HFFc6 (cell line): ENCODE measurements around the gene EDA. TPM values are rescaled to one million over a fixed set of nuclear protein-coding genes. Genes with fewer than 3 reads are reported as not detected.

Experiments
- DNase-seq: peaks from one replicate; pipeline ENCODE4 v3.0.0-alpha.2; 2018
- H3K27ac Mint-ChIP-seq: 2 replicates; pipeline ENCODE4 v1.8.0; 2020; ENCODE audit warnings: mild to moderate bottlenecking, mixed read lengths
- H3K27me3 Mint-ChIP-seq: 2 replicates; pipeline ENCODE4 v1.8.0; 2021; ENCODE audit warnings: mild to moderate bottlenecking, moderate library complexity, mixed read lengths; ENCODE audit not compliant: insufficient read depth
- H3K36me3 Mint-ChIP-seq: 2 replicates; pipeline ENCODE4 v1.8.0; 2021; ENCODE audit warnings: low read depth, mixed read lengths
- H3K4me1 Mint-ChIP-seq: 2 replicates; pipeline ENCODE4 v1.8.0; 2020; ENCODE audit warnings: low read depth, mixed read lengths
- H3K4me3 Mint-ChIP-seq: 2 replicates; pipeline ENCODE4 v1.8.0; 2020; ENCODE audit warnings: mild to moderate bottlenecking, moderate library complexity, mixed read lengths
- H3K9me3 Mint-ChIP-seq: 2 replicates; pipeline ENCODE4 v1.8.0; 2020; ENCODE audit warnings: mild to moderate bottlenecking, mixed read lengths
- CTCF ChIP-seq: fragments of 200-600 bp; sonication (generic); IDR thresholded peaks from 2 replicates; pipeline ENCODE4 v1.5.0; 2021; ENCODE audit warnings: antibody characterized with exemption, mild to moderate bottlenecking
- long read RNA-seq: library from polyadenylated mRNA; unstranded; transcript quantifications from one replicate; pipeline ENCODE4 v2.0.0, GENCODE V29; 2019
- total RNA-seq, 6 experiments: library from RNA; stranded (reverse); fragmentation: NEBNext Ultra II Directional; extraction: Animal tissue kit (Norgen Biotek cat#: 25700); gene quantifications; 2 replicates in 1 of 6; 3 replicates in 5 of 6; pipeline ENCODE4 v1.2.3, GENCODE V29; 2021

The EDA gene
- under 1 TPM; 0.08 to 0.34 (median 0.14) TPM for total RNA-seq
- long read RNA-seq: 0 reads

GRCh38 chrX:69615779-69616456, at the start of gene EDA:
TSS of gene EDA (plus strand) at chrX:69616113.
- H3K27me3 Mint-ChIP-seq: no peaks in the 10 kb centered on the region; the same call in none of the 2 replicates
- H3K27ac Mint-ChIP-seq: no peak within 1 kb of the TSS
- peak within 1 kb of the TSS; percentile 74 for H3K4me3 Mint-ChIP-seq
- no peaks in the 10 kb centered on the region for H3K36me3 Mint-ChIP-seq
- H3K4me1 Mint-ChIP-seq: no peaks in the 10 kb centered on the region
- no peaks in the 10 kb centered on the region for H3K9me3 Mint-ChIP-seq
- no peak for TF ChIP-seq CTCF
- DNase-seq: peak; percentile 48

GRCh38 chrX:69568828-69569227, 47.1 kb upstream of the EDA start:
- TF ChIP-seq CTCF: no peak
- peaks cover 4% of the 10 kb centered on the region for H3K27me3 Mint-ChIP-seq
- no peak overlapping the region for H3K27ac Mint-ChIP-seq
- no peaks in the 10 kb centered on the region for H3K9me3 Mint-ChIP-seq
- no peak overlapping the region for H3K4me3 Mint-ChIP-seq
- no peak for DNase-seq
- no peaks in the 10 kb centered on the region for H3K4me1 Mint-ChIP-seq
- H3K36me3 Mint-ChIP-seq: no peaks in the 10 kb centered on the region

- H3K27me3 Mint-ChIP-seq: no peaks in the 10 kb centered on the region; the same call in 1 of the 2 replicates
- no peak for TF ChIP-seq CTCF
- no peaks in the 10 kb centered on the region for H3K36me3 Mint-ChIP-seq
- no peak overlapping the region for H3K27ac Mint-ChIP-seq
- H3K4me1 Mint-ChIP-seq: no peaks in the 10 kb centered on the region
- no peaks in the 10 kb centered on the region for H3K9me3 Mint-ChIP-seq
- H3K4me3 Mint-ChIP-seq: no peak overlapping the region
- DNase-seq: no peak
Observed at GRCh38 chrX:69597399-69597798, 18.5 kb upstream of the EDA start.

- no peaks in the 10 kb centered on the region for H3K36me3 Mint-ChIP-seq
- no peaks in the 10 kb centered on the region for H3K27me3 Mint-ChIP-seq
- no peak overlapping the region for H3K4me3 Mint-ChIP-seq
- DNase-seq: no peak
- TF ChIP-seq CTCF: no peak
- no peaks in the 10 kb centered on the region for H3K4me1 Mint-ChIP-seq
- no peaks in the 10 kb centered on the region for H3K9me3 Mint-ChIP-seq
- H3K27ac Mint-ChIP-seq: no peak overlapping the region
Observed at GRCh38 chrX:69600182-69600581, 15.7 kb upstream of the EDA start.

- Mint-ChIP-seq H3K4me1 (no peaks in the 10 kb centered on the region), H3K36me3 (no peaks in the 10 kb centered on the region), H3K4me3 (no peak overlapping the region), H3K27me3 (no peaks in the 10 kb centered on the region; the same call in 1 of the 2 replicates), H3K9me3 (no peaks in the 10 kb centered on the region), H3K27ac (no peak overlapping the region)
- no peak for DNase-seq
- no peak for TF ChIP-seq CTCF
Observed at GRCh38 chrX:69603566-69604194, 12.2 kb upstream of the EDA start.
